Measurements from ENCODE around the gene MFSD2B. TPM values are rescaled to one million over a fixed set of nuclear protein-coding genes. Genes with fewer than 3 reads are reported as not detected.

MFSD2B gene
- total RNA-seq, 2 donors from 2014 or later: not detected

GRCh38 chr2:24055750-24056149 is 45.9 kb downstream of the MFSD2B start:
- DNase-seq: no peak
- Histone ChIP-seq H3K4me3 (no peak overlapping the region), H3K4me1 (peaks cover 6% of the 10 kb centered on the region), H3K27ac (no peak overlapping the region), H3K9me3 (no peaks in the 10 kb centered on the region), H3K27me3 (no peaks in the 10 kb centered on the region), H3K36me3 (replicated peaks in 1 of 2; ENCODE audit: insufficient read depth in 1 of 2, low read depth in 2 of 2) (no peaks in the 10 kb centered on the region)
- TF ChIP-seq POLR2A (IDR thresholded peaks at IDR 0.05): no peak
- no peak for TF ChIP-seq CTCF (IDR thresholded peaks at IDR 0.05)
- intact Hi-C loops (cut with DNase I): no loop called here
- WGBS, 2 donors: 83 to 92% methylated on average over 6 of the region's 6 CpGs
- ATAC-seq: no peak

DNA sequence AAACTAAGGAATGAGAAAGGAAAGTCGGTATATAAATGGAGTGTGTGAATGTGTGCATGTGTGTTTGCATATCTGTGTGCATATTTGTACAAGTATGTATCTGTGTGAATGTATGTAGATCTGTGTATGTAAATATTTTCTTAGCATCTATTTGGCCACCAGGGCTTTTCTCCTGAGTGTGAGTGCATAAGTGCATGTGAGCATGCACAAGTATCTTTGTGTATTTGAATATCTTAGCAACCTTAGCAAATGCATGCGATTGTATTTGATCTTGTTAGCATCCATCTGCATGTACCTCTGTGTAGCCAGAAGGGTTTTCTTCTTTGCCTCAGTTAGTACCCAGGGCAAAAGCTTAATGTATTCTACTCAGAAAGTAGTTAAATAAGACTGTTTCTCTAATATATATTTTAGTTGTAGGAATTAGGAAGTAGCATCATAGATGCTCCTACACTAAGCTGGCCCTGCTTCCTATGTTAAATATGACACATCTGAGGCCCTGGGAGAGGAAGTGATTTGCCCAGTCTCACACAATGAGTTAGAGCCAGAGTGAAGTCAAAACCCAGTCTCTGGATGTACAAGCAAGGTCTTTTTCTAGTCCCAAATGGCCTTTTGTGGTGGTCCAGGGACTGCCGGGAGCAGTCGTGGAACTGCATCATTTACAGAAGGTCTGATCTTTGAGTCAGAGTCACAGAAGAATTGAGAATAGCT is 48.8 kb downstream of the MFSD2B start:
- TF ChIP-seq CTCF (IDR thresholded peaks at IDR 0.05): no peak
- TF ChIP-seq POLR2A (IDR thresholded peaks at IDR 0.05): no peak
- Histone ChIP-seq H3K4me3 (no peak overlapping the region), H3K27me3 (no peaks in the 10 kb centered on the region), H3K4me1 (no peaks in the 10 kb centered on the region), H3K36me3 (replicated peaks in 1 of 2; ENCODE audit: insufficient read depth in 1 of 2, low read depth in 2 of 2) (no peaks in the 10 kb centered on the region), H3K27ac (no peak overlapping the region), H3K9me3 (no peaks in the 10 kb centered on the region)
- 59 to 71% methylated on average over 4 of the region's 4 CpGs for WGBS, 2 donors
- intact Hi-C loops (cut with DNase I): no loop called here
- DNase-seq (no peak), ATAC-seq (no peak)

- no peak for DNase-seq
- intact Hi-C loops (cut with DNase I): loop anchor here (10.0 kb wide), 1 partner anchor 111 kb away; no protein-coding TSS in a partner anchor
- no peaks in the 10 kb centered on the region for H3K27me3 ChIP-seq
- WGBS, 2 donors: 71 to 75% methylated on average over 2 of the region's 2 CpGs
- TF ChIP-seq POLR2A (IDR thresholded peaks at IDR 0.05) (no peak), CTCF (IDR thresholded peaks at IDR 0.05) (no peak)
- no peaks in the 10 kb centered on the region for H3K9me3 ChIP-seq
- no peak for ATAC-seq
- H3K4me3 ChIP-seq: no peak overlapping the region
- H3K4me1 ChIP-seq: no peaks in the 10 kb centered on the region
- no peak overlapping the region for H3K27ac ChIP-seq
- peaks cover 0 to 14% of the 10 kb centered on the region in 2 donors for H3K36me3 ChIP-seq (replicated peaks in 1 of 2; ENCODE audit: insufficient read depth in 1 of 2, low read depth in 2 of 2)
Observed at GRCh38 chr2:24065341-24065740, 55.5 kb downstream of the MFSD2B start.

GRCh38 chr2:24072259-24072658 is 62.4 kb downstream of the MFSD2B start:
- H3K36me3 ChIP-seq (replicated peaks in 1 of 2; ENCODE audit: insufficient read depth in 1 of 2, low read depth in 2 of 2): peaks cover 0 to 13% of the 10 kb centered on the region in 2 donors
- H3K4me3 ChIP-seq: no peak overlapping the region
- WGBS, 2 donors: 92 to 93% methylated on average over 4 of the region's 4 CpGs
- H3K27ac ChIP-seq: no peak overlapping the region
- H3K4me1 ChIP-seq: peaks cover 17% of the 10 kb centered on the region
- TF ChIP-seq POLR2A (IDR thresholded peaks at IDR 0.05) (no peak), CTCF (IDR thresholded peaks at IDR 0.05) (no peak)
- ATAC-seq: no peak
- no peaks in the 10 kb centered on the region for H3K27me3 ChIP-seq
- no peaks in the 10 kb centered on the region for H3K9me3 ChIP-seq
- intact Hi-C loops (cut with DNase I): no loop called here
- no peak for DNase-seq

GRCh38 chr2:24073816-24074215 is 63.9 kb downstream of the MFSD2B start:
- H3K4me3 ChIP-seq: no peak overlapping the region
- no peaks in the 10 kb centered on the region for H3K27me3 ChIP-seq
- no peak for TF ChIP-seq CTCF (IDR thresholded peaks at IDR 0.05)
- TF ChIP-seq POLR2A (IDR thresholded peaks at IDR 0.05): no peak
- H3K27ac ChIP-seq: no peak overlapping the region
- H3K9me3 ChIP-seq: no peaks in the 10 kb centered on the region
- intact Hi-C loops (cut with DNase I): no loop called here
- 83 to 86% methylated on average over 6 of the region's 6 CpGs for WGBS, 2 donors
- H3K4me1 ChIP-seq: peaks cover 26% of the 10 kb centered on the region
- ATAC-seq: no peak
- DNase-seq: no peak
- H3K36me3 ChIP-seq (replicated peaks in 1 of 2; ENCODE audit: insufficient read depth in 1 of 2, low read depth in 2 of 2): peaks cover 0 to 6% of the 10 kb centered on the region in 2 donors
